Right renal cortex interstitium (tissue), 3 donors: ENCODE measurements around the gene NTNG2. TPM values are rescaled to one million over a fixed set of nuclear protein-coding genes. Genes with fewer than 3 reads are reported as not detected.

ENCODE experiments used
- DNase-seq, 3 donors: peaks; one replicate each; pipeline ENCODE4 v3.0.0-alpha.2; 2013; ENCODE audit warnings: low read depth in 3 of 3, low spot score in 2 of 3
- polyA plus RNA-seq, 3 donors: library from polyadenylated mRNA; unstranded; fragments of 120-200 nt; gene quantifications; one replicate each; pipeline ENCODE4 v1.2.1, GENCODE V29; 2013; ENCODE audit not compliant: insufficient read length in 3 of 3

NTNG2 gene
- polyA plus RNA-seq, 3 donors, result 0.10 to 0.46 (median 0.23) TPM

DNA sequence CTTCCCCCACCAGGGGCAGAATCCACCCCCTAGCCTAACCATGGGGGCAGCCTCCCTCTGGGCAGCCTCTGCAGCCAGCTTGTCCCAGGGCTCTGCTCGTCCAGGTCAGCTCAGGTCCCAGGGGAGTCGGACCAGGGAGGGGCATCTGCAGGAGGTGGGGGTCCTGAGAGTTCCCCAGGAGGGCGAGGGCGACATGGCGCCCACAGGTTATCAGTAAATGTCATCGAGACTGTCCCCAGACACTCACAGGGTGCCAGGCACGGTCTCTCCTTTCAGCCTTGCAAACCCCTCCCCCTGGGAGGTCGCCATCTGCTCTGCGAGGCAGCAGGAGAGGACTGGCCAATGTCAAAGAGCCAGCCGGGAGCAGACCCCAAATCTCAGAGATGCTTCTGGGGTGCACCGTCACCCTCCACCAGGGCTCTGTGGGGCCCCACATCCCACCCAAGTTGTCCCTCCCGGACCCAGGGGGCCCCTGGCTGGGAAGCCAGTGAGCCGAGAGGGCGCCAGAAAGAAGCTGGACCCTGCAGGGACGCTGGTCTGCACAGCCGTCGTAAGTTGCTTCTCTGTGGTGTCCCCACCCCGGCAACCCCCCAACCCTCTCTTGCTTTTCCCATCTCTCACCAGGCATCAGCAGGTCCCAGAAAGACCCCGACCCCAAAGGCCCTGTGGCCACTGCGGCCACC, 69.3 kb downstream of the NTNG2 start:
- DNase-seq, result no peak

DNA sequence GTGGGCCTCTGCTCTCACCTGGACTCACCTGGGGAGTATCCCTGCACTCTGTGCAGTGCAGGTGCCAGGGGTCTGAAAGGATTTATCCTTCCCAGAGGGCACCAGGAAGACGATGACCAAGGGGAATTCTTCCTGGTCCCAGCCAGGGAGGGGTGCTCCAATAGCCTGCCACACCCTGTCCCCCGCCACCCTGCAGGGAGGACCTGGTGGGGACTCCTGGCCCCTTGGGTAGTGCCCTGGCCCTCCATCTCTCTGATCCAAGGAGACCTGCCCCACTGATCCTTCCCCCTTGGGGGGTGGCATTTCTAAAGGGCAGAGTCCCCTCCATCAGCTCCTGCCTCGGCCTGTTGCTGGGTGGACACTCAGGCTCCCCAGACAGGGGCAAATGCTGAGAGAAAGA, 70.7 kb downstream of the NTNG2 start:
- DNase-seq, result no peak

DNA sequence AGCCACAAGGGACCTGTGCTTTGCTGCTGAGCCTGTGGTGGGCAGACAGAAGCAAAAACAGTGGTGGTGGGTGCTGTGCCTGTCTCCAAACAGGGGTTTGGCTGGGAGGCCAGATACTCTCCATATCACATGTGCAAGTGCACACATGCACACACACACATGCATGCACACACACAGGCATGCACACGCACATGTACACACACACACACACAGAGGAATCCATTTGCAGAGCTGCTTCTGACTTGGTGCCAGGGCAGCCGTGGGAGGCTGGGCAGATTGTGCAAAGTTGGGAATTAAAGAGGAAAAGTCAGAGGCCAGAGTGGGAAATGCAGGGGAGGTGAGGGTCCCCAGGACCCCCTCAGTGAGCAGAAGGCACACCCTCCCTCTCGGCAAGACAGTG, 71.3 kb downstream of the NTNG2 start:
- no peak for DNase-seq

DNA sequence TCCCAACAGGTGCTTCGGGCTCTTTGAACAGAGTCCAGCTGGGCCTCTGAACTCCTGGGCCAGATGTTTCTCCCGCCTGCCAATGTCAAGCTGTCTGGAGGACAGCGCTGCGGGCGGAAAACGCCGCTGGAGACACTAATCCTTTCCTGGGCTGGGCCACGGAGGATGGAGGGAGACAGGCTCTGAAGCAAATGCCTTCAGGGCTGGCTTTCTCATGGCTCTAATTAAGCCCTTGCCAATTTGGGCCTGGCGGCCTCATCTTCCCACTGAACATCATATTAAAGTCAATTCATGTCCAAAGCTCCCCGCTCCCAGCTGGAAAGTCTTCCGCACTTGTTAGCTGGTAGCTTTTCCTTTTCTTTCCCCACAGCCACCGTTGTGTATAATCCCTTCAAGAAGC, 72.7 kb downstream of the NTNG2 start:
- DNase-seq, result no peak

DNA sequence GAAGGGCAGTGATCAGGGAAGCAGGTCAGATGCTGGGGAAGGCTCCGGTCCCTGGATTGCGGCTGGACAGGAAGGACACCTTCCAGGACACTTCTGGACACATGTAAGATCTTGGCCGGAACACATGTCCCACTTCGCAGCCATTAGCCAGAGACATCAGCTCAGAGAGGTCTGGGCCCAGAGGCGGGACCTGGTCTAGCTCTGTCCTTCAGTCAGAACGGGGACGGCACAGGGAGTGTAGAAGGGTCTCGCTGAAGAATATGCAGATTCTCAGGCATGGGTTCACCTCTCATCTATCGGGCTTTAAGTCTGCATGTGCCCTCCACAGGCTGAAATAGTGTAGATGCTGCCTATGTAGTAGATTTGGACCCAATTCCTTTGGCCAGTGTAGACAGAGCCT, 73.3 kb downstream of the NTNG2 start:
- DNase-seq, result no peak

DNA sequence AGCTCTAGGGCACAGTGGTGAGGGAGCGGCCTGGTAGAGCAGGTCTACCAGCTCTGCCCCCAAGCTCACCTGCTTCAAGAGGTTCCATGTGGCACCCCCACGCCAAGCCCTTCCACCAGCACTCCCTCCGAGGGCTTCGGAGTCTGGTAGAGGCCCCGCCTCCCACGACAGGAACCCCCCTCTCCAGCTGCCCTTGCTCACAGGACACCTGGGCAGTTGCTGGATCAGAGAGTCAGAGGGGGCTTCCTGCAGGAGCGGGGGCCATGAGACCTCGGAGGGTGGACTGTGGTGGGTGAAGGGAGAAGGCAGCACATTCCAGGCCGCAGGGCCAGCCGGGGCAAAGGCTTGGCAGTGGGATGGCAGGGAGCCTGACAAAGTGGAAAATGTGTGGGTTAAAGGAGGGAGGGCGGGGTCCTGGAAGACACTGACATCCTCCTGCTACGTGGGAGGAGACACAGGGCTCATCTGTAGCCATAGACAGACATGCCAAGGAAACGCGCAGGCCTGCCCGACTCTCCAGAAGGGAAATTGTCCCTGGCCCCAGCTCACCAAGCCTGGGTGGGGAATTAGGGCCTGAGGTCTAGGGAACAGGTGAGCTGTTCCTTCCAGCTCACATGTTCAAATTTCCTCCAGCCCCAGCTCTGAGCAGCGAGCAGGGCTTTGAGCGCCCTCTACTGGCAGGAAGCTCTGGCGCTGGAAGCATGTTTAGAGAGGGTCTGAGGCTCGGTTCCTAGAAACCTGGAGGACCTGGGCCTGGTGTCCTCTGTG, 74.2 kb downstream of the NTNG2 start:
- DNase-seq, result peak in 1 of 3 donors; percentile 51

DNA sequence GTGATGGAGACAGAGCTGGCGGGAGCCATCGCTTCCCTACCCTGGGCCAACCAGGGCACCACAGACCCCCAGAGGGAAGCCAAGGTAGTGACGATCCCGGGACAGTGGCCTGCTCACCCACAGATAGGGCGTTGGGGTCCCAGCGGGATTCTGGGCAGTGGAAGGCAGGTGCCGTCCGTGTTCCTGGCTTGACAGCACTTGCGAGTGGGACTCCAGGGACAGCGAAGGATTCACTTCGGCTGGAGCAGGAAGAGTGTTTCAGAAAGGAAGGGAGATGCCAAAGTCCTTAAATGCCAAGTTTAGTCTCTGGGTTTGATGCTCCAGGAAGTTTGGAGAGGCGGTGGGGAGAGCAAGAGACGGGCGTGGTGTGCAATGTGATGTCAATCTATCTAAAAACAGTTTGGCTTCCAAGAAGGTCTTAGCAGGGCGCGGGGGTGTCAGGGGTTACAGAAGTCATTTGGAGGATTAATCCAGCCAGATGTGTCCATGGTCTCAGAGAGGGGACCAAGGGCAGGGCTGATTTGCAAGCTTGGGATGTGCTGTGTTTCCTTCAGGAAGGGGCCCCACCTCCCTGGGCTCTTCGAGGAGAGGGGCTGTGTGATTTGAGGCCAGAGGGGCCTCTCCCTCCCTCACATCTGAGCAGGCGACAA, 74.9 kb downstream of the NTNG2 start:
- no peak for DNase-seq

DNA sequence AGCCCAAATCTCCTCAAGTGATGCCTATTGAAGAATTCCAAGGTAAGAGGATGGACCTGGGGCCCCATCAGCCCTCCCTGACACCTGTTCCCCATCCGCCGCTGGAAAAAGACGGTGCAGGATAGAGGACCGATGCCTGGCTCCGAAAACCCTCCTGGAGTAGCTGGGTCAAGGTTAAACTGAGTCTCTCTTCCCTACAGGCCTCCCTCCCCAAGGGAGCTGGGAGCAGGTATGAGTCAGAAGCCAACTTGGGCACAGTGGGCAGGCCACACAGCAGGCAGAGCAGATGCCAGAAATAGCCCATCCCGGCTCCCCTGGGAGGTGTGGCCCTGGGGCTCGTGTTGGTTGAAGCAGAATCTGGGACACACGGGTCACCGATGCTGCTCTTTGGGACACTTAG, 75.6 kb downstream of the NTNG2 start:
- DNase-seq, result no peak

DNA sequence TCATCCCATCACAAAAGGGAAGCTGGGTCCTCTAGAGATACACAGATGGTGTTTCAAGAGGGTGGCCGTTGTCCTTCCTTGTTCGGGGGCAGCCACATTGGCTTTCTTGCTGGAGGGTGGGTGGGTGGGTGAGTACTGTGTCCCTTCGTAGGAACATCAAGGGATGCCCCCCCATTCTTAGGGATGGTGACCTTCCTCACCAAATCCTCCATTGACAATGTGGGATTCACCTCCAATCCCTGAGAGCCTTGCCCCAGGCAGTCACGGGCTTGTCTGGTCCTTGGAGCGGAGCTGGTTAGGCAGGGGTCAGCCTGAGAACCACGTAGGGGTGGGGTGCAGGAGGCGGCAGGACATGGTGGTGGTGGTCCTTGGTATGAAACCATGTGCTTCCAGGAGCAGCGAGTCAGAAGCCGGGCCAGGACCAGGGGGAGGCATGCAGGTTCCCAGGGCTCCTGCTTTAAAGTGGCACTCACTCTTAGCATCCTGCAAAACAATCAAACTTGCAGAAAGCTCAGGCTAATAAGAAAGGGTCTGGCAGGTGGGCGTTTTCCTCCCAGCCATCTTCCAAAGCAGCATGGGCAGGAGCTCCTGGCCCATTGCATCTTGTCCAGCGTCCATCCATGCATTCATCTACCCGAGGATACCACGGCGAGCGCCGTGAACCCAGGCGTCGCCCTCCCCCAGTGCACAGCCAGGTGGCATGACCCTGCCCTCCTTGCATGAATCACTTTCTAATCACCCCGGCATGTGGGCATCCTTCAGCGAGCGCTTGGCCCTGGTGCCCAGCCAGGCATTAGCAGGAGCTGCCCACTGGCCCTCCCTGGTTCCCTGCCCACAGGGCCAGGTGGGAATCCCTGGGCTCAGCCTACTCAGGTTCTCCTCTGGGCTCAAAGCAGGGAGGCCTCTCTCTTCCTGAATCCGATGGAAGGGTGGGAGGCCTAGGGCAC, 76.4 kb downstream of the NTNG2 start:
- no peak for DNase-seq

DNA sequence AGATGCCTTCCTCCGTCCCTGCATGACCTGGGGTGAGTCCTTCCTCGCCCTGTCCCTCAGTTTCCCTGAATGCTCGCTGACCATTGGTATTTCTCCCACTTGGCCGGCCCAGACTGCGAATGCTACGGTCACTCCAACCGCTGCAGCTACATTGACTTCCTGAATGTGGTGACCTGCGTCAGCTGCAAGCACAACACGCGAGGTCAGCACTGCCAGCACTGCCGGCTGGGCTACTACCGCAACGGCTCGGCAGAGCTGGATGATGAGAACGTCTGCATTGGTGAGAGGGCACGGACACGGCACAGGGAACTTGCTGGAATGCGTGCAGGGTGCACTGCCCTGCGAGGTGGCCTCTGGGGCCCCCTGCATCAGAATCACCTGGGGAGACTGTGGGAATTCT, 77.1 kb downstream of the NTNG2 start:
- no peak for DNase-seq

DNA sequence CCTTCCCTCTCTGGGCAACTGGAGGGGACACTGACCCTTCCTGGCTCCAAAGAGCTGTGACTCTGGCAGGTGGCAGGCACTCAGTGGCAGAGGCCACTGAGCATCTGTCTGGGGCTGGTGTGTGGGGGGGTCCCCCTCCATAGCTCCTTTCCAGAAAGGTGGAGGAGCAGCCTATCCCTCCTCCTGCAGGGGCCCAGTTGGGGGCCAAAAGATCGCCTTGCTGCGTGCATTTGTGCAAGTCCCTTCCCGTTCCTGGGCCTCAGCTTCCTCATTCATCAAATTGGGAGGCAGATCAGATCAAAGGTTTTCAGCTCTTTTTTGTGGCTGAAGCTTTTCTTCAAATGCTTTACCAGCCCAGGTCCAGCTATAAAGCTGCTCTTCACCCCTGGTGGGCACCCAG, 77.7 kb downstream of the NTNG2 start:
- no peak for DNase-seq

DNA sequence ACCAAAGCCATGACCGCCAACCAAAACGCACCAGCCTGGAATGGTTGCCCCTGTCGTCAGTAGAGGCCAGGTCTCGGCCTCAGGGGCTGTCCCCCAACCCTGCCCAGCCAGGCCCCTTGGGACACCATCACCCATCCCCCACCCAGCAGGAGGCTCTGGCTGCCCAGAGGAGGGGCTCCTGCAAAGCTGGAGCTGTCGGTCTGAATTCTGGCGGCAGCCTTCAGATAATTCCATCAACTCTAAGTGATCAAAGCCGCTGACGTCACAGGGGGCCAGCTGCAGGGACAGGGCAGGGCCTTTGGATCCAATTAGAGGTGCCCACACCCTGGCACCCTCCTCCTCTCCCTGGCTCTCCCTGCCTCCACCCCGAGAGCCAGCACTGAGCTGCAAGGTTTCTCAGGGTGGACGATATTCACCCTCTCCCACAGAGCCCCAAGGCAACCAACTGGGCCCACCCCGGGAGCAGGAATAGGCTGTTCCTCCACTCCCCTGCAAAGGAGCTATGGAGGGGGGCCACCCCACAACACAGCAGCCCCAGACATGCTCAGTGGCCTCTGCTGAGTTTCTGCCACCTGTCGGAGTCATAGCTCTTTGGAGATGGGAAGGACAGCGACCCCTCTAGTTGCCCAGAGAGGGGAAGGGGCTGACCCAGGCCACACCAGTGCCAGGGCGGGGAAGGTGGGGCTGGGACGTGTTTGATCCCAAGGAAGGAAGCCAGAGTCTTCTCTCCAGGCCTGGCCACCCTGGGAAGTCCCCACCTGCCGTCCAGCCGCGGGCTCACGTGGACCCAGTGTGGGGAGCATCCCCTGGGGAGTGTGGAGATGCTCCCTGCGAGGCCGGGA, 78.4 kb downstream of the NTNG2 start:
- no peak for DNase-seq

DNA sequence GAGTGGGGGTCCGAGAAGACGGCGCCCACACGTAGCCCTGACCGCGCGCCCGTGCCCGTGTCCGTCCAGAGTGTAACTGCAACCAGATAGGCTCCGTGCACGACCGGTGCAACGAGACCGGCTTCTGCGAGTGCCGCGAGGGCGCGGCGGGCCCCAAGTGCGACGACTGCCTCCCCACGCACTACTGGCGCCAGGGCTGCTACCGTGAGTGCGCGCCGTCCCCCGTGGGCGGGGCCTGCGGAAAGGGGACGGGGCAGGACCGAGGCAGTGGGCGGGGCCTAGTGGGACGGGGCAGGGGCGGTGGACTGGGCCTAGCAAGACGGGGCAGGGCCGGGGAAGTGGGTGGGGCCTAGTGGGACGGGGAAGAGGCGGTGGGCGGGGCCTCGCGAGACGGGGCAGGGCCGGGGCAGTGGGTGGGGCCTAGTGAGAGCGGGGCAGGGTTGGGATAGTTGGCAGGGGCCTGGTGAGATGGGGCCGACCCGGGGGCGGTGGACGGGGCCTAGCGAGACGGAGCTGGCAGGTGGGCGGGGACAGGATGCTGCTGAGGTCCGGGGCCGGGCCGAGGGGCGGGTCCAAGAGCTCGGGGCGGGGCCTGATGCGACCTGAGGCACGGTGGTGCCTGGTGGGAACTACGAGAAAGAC, 79.1 kb downstream of the NTNG2 start:
- DNase-seq, result peak in 2 of 3 donors; percentile 60 to 68

DNA sequence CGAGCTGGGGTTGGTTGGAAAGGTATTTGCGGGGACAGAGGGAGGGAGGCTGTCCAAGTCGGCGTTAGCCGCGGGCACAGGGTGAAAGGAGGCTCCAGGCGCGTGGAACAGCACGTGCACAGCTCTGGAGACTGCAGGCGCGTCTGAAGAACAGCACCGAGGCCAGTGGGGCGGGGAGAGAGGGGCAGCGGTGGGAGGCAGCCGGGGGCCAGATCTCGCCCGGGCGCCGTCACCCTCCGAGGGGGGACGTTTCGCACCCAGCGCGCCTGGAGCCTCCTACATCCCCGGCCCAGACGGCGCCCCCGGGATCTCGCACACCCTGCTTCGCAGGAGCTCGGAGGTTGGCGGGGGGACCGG, 79.6 kb downstream of the NTNG2 start:
- no peak for DNase-seq

DNA sequence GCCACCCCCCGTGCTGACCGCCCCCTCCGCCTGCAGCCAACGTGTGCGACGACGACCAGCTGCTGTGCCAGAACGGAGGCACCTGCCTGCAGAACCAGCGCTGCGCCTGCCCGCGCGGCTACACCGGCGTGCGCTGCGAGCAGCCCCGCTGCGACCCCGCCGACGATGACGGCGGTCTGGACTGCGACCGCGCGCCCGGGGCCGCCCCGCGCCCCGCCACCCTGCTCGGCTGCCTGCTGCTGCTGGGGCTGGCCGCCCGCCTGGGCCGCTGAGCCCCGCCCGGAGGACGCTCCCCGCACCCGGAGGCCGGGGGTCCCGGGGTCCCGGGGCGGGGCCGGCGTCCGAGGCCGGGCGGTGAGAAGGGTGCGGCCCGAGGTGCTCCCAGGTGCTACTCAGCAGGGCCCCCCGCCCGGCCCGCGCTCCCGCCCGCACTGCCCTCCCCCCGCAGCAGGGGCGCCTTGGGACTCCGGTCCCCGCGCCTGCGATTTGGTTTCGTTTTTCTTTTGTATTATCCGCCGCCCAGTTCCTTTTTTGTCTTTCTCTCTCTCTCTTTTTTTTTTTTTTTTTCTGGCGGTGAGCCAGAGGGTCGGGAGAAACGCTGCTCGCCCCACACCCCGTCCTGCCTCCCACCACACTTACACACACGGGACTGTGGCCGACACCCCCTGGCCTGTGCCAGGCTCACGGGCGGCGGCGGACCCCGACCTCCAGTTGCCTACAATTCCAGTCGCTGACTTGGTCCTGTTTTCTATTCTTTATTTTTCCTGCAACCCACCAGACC, 80.2 kb downstream of the NTNG2 start:
- DNase-seq, result no peak

DNA sequence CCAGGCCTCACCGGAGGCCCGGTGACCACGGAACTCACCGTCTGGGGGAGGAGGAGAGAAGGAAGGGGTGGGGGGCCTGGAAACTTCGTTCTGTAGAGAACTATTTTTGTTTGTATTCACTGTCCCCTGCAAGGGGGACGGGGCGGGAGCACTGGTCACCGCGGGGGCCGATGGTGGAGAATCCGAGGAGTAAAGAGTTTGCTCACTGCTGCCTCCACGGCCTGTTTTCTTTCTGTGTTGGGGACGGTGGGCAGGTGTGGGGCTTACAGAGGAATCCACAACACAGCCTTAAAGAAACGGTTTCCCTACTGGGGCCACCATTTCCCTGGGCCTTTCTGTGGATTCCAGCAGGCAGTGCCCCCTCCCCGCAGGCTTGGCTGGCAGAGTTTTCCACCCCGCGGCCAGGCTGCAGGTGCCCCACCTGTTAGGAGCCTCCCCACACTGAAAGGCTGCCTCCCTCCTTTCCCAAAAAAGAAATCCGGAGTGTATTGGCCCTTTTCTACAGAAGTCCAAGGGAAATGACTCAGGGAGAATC, 80.8 kb downstream of the NTNG2 start:
- DNase-seq, result no peak

DNA sequence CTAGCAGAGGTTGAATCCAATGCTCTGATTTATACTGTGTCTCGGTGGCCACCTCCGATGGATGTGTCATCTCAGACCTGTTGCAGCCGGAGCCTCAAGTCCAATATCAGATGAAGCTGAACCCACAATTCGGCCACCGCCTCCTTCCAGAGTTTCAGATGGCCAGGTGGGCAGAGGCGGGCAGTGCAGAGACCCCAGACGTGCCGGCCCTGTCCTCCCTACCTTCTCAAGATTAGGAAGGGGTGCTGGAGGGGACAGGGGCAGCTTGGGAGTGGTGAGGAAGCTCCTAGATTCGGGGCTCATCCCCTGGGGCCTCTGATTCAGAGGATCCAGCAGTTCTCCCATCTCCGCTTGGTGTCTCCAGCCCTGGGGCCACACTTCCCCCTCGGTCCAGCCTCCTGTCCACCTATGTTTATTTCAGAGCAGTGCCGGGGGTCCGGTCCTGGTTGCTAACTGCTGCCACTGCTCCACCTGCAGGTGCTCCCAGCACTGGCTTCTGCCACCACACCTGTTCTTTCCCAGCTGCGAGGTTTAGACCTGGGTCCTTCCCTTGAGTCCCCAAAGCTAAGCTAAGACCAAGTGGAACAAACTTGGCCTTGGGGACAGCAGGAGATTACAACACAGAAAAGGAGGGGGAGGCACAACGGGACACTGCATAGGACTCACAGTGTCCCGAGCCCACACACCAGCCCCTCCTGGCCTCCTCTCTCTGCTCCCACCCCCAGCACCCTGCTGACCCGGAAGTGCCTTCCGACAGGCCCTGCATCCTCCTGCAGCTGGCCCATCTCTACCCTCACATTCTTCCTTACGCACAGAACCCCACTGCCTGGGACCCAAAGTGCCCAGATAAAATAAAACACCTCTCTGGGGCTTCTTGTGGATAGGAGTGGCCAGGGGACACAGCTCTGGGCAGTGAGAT, 81.6 kb downstream of the NTNG2 start:
- no peak for DNase-seq
